ENCODE data around the gene CD8B.

GRCh38 chr2:86815611-86816010 is 46.1 kb downstream of the CD8B start:
- TF ChIP-seq POLR2A (IDR thresholded peaks at IDR 0.05; ENCODE audit: low read depth, low read length) (no peak), POLR2AphosphoS5 (IDR thresholded peaks at IDR 0.05; ENCODE audit: low read depth, low read length) (no peak), TAF1 (IDR thresholded peaks at IDR 0.05; ENCODE audit: low read depth, low read length) (no peak), PAX5 (IDR thresholded peaks at IDR 0.05; ENCODE audit: insufficient read depth, low read length, severe bottlenecking) (no peak), POU2F2 (IDR thresholded peaks at IDR 0.05; ENCODE audit: low read depth, low read length) (no peak)

Data from GM12891 (cell line).